ENCODE results near the gene CLPTM1L. TPM values are rescaled to one million over a fixed set of nuclear protein-coding genes. Genes with fewer than 3 reads are reported as not detected.

CLPTM1L gene
- total RNA-seq, 1 donor from 2014 or later = 34.2 TPM

- Histone ChIP-seq H3K4me1 (no peaks in the 10 kb centered on the region), H3K4me3 (no peak overlapping the region), H3K27me3 (ENCODE audit: low read depth) (peaks cover 62% of the 10 kb centered on the region), H3K36me3 (no peaks in the 10 kb centered on the region), H3K27ac (replicated peaks) (no peak overlapping the region), H3K9me3 (replicated peaks) (no peaks in the 10 kb centered on the region)
- DNase-seq = no peak
- intact Hi-C loops (cut with micrococcal nuclease) = no loop called here
- no peak for TF ChIP-seq CTCF (IDR thresholded peaks at IDR 0.05; ENCODE audit: borderline replicate concordance)
Observed at GRCh38 chr5:1357946-1358725, 13.2 kb upstream of the CLPTM1L start.

GRCh38 chr5:1356873-1357787 is 12.2 kb upstream of the CLPTM1L start:
- peaks cover 52% of the 10 kb centered on the region for H3K27me3 ChIP-seq (ENCODE audit: low read depth)

GRCh38 chr5:1354576-1354975 is 9.7 kb upstream of the CLPTM1L start:
- H3K4me1 ChIP-seq = no peaks in the 10 kb centered on the region
- H3K27ac ChIP-seq (replicated peaks) = no peak overlapping the region
- H3K27me3 ChIP-seq (ENCODE audit: low read depth) = peaks cover 28% of the 10 kb centered on the region
- intact Hi-C loops (cut with micrococcal nuclease) = no loop called here
- H3K9me3 ChIP-seq (replicated peaks) = no peaks in the 10 kb centered on the region
- no peak for TF ChIP-seq CTCF (IDR thresholded peaks at IDR 0.05; ENCODE audit: borderline replicate concordance)
- DNase-seq = no peak
- H3K4me3 ChIP-seq = no peak overlapping the region
- no peaks in the 10 kb centered on the region for H3K36me3 ChIP-seq

More at GRCh38 chr5:1356873-1357787, 12.2 kb upstream of the CLPTM1L start:
- intact Hi-C loops (cut with micrococcal nuclease) = no loop called here
- no peaks in the 10 kb centered on the region for H3K36me3 ChIP-seq
- TF ChIP-seq CTCF (IDR thresholded peaks at IDR 0.05; ENCODE audit: borderline replicate concordance) = no peak
- no peak overlapping the region for H3K27ac ChIP-seq (replicated peaks)
- no peak for DNase-seq
- H3K4me1 ChIP-seq = no peaks in the 10 kb centered on the region
- no peak overlapping the region for H3K4me3 ChIP-seq
- no peaks in the 10 kb centered on the region for H3K9me3 ChIP-seq (replicated peaks)

GRCh38 chr5:1352231-1353219 is 7.6 kb upstream of the CLPTM1L start:
- Histone ChIP-seq H3K36me3 (no peaks in the 10 kb centered on the region), H3K4me3 (no peak overlapping the region), H3K4me1 (no peaks in the 10 kb centered on the region), H3K9me3 (replicated peaks) (no peaks in the 10 kb centered on the region), H3K27me3 (ENCODE audit: low read depth) (peaks cover 7% of the 10 kb centered on the region), H3K27ac (replicated peaks) (no peak overlapping the region)
- TF ChIP-seq CTCF (IDR thresholded peaks at IDR 0.05; ENCODE audit: borderline replicate concordance) = no peak
- intact Hi-C loops (cut with micrococcal nuclease) = no loop called here
- no peak for DNase-seq

GRCh38 chr5:1351156-1351555 is 6.3 kb upstream of the CLPTM1L start:
- intact Hi-C loops (cut with micrococcal nuclease) = no loop called here
- Histone ChIP-seq H3K4me1 (peaks cover 2% of the 10 kb centered on the region), H3K9me3 (replicated peaks) (no peaks in the 10 kb centered on the region), H3K27ac (replicated peaks) (no peak overlapping the region), H3K4me3 (no peak overlapping the region), H3K36me3 (no peaks in the 10 kb centered on the region), H3K27me3 (ENCODE audit: low read depth) (no peaks in the 10 kb centered on the region)
- DNase-seq = no peak
- TF ChIP-seq CTCF (IDR thresholded peaks at IDR 0.05; ENCODE audit: borderline replicate concordance) = no peak

All from left ventricle myocardium inferior (tissue), 1 donor.